Activated CD4-positive, alpha-beta T cell treated with anti-CD3 and anti-CD28 coated beads, Interleukin-2, amount 10 ng/mL, durations not matched to agents 24 days and 14 days (primary cell): ENCODE measurements around the gene TECR. TPM values are rescaled to one million over a fixed set of nuclear protein-coding genes. Genes with fewer than 3 reads are reported as not detected.
"Not testable (repeated sequence)": the region's sequence is repeated elsewhere in the genome, so short reads cannot be mapped to it uniquely, and the experiment has no call there.

Experiments
- DNase-seq: peaks from one replicate; pipeline ENCODE4 v3.0.0; 2022
- H3K27ac Mint-ChIP-seq: one replicate; pipeline ENCODE4 v1.8.0; 2022; ENCODE audit warnings: mild to moderate bottlenecking, mixed read lengths
- H3K27me3 Mint-ChIP-seq: one replicate; pipeline ENCODE4 v1.8.0; 2022; ENCODE audit warnings: mixed read lengths
- H3K36me3 Mint-ChIP-seq: one replicate; pipeline ENCODE4 v1.8.0; 2022; ENCODE audit warnings: low read depth, mild to moderate bottlenecking, mixed read lengths
- H3K4me1 Mint-ChIP-seq: one replicate; pipeline ENCODE4 v1.8.0; 2021; ENCODE audit warnings: mixed read lengths
- H3K4me3 Mint-ChIP-seq: one replicate; pipeline ENCODE4 v1.8.0; 2022; ENCODE audit warnings: mild to moderate bottlenecking, moderate library complexity, mixed read lengths
- H3K9me3 Mint-ChIP-seq: one replicate; pipeline ENCODE4 v1.8.0; 2021; ENCODE audit warnings: mixed read lengths
- intact Hi-C: fragments of 100-400 bp; cut with micrococcal nuclease; formaldehyde crosslinking; loops from one replicate; pipeline ENCODE4 v1.15.1; 2023
- total RNA-seq: library from RNA; stranded (reverse); gene quantifications from 2 replicates; pipeline ENCODE4 v1.2.3, GENCODE V29; 2022

Gene TECR
- total RNA-seq, 1 donor from 2014 or later, result 108 TPM

DNA sequence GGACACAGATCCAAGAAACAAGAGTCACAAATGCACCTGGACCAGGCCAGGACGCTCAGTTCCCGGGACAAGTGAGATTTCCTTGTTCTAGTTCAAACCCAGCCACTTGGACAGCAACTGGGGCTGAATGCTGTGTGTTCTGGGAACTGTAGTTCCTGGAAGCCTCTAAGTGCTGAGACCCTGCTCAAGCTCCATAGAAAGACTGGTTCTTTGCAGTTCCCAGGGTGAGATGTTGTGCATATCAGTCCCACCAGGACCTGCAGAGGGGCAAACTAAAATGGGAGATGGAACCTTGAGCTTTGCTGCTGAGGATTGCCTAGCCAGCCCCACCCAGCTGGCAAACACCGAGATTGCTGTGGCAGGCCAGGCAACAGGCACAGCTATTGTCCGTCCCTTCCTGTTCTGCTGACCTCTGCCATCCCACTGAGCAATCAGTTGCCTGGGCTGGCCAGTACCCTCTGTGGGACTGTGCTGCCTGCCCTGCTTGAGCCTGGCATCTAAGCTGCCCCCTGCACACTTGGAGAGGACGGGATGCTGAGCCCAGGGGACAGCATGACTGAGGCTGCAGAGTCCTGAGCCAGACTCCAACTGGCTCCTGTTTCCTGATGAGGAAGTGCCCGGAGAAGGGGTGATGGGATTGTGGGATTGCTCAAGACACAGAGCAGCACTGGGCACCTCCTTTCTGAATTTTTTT is 32.0 kb upstream of the TECR start:
- Mint-ChIP-seq H3K27ac (no peak overlapping the region), H3K4me1 (peaks cover 18% of the 10 kb centered on the region), H3K4me3 (peak overlapping the region; percentile 83), H3K27me3 (no peaks in the 10 kb centered on the region), H3K36me3 (peaks cover 7% of the 10 kb centered on the region), H3K9me3 (no peaks in the 10 kb centered on the region)
- intact Hi-C loops, result no loop called here
- no peak for DNase-seq

DNA sequence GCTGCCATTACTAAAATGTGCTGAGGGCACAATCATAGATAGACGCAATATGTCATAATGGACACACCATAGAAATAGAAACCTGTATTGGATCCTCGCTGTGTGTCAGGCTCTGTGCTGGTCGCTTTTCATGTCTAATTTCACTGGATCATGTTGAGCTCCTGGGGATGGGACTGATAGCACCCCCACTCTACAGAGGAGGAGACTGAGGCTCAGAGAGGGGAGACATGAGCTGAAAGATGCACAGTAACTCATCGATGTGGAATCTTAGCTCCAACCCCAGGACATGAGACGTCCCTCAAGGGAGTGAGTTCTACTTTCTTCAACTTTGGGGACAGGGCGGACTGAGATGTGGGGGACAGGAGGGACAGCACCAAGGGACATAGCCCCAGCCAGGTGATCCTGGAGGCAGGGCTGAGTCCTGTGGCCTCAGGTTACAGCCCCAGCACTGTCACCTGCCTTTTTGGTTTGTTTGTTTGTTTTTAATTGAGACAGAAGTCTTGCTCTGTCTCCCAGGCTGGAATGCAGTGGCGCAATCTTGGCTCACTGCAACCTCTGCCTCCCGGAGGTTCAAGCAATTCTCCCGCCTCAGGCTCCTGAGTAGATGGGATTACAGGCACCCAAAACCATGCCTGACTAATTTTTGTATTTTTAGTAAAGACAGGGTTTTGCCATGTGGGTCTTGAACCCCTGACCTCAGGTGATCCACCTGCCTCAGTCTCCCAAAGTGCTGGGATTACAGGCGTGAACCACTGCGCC is 26.9 kb upstream of the TECR start:
- H3K27ac Mint-ChIP-seq, result no peak overlapping the region
- intact Hi-C loops, result no loop called here

DNA sequence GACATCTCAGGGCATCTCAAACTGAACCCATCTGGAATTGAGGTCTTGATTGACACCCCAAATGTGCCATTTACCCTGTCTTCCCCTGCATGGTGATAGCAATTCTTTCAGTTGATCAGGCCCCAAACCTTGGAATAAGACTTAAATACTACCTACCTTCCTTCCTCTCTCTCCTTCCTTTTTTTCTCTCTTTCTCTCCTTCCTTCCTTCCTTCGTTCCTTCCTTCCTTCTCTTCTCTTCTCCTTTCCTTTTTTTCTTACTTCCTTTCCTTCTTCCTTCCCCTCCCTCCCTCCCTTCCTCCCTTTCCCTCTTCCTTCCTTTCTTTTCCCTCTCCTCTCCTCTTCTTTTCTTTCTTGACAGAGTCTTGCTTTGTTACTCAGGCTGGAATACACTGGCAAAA is 26.1 kb upstream of the TECR start:
- no peak overlapping the region for H3K4me3 Mint-ChIP-seq

More for the DNA sequence above, 26.9 kb upstream of the TECR start:
- H3K36me3 Mint-ChIP-seq, result no peaks in the 10 kb centered on the region
- H3K4me1 Mint-ChIP-seq, result peaks cover 20% of the 10 kb centered on the region
- no peaks in the 10 kb centered on the region for H3K9me3 Mint-ChIP-seq
- no peak overlapping the region for H3K4me3 Mint-ChIP-seq
- H3K27me3 Mint-ChIP-seq, result peaks cover 8% of the 10 kb centered on the region
- no peak for DNase-seq

DNA sequence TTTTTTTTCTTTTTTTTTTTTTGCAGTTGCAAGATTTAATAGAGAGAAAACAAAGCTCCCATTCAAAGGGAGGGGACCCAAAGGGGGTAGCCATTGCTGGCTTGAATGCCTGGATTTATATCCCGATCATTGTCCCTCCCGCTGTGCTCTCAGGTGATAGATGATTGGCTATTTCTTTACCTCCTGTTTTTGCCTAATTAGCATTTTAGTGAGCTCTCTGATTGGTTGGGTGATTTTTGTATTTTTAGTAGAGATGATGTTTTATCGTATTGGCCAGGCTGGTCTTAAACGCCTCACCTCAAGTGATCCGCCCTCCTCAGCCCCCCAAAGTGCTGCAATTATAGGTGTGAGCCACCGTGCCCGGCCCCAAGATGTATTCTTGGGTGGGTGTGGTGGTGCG is 24.8 kb upstream of the TECR start:
- H3K4me1 Mint-ChIP-seq, result peaks cover 32% of the 10 kb centered on the region
- H3K4me3 Mint-ChIP-seq, H3K9me3 Mint-ChIP-seq, H3K27me3 Mint-ChIP-seq, H3K27ac Mint-ChIP-seq, DNase-seq, H3K36me3 Mint-ChIP-seq, intact Hi-C loops: not testable (repeated sequence)

More for the DNA sequence above, 26.1 kb upstream of the TECR start:
- Mint-ChIP-seq H3K27me3 (peaks cover 8% of the 10 kb centered on the region), H3K27ac (no peak overlapping the region), H3K9me3 (no peaks in the 10 kb centered on the region), H3K4me1 (peaks cover 26% of the 10 kb centered on the region), H3K36me3 (no peaks in the 10 kb centered on the region)
- DNase-seq, result no peak
- intact Hi-C loops, result no loop called here

DNA sequence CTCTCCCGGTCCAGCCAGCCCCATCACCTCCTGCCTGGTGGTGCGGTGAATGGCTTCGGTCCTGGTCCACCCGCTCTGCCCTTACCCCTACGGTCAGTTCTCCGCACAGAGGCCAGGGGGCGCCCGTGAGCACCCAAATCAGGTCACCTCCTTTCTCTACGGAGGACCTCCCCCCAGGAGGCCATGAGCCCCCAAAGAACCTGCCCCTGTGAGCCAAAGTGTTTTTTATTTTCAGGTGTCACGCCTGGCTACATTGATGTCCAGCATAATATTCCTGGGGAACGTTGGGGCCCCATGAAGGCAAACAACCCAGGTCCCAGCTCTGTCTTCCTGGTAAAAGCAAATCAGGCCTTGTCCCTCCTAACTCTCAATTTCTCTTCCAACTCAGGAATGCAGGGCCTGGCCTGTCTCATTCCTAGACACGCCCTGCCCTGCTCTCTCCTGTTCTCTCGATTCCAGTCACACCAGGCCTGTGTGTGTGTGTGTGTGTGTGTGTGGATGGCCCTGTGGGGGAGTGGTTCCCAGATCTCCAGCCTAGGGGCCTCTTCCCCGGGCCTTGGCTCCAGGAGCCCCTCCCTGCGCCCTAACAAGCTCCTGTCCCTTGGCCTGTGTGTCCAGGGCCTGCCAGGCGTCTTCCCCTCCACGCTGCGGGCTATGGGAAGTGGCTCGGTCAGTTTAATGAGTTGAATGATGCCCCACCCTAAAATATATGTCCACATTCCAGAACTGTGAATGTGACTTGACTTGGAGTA is 23.7 kb upstream of the TECR start:
- peak overlapping the region; percentile 88 for H3K27ac Mint-ChIP-seq
- intact Hi-C loops, result loop anchor here (1.0 kb wide), 1 partner anchor 12 kb away; no protein-coding TSS in a partner anchor
- H3K36me3 Mint-ChIP-seq, result no peaks in the 10 kb centered on the region
- H3K27me3 Mint-ChIP-seq, result peaks cover 8% of the 10 kb centered on the region
- DNase-seq, result peak; percentile 92
- no peaks in the 10 kb centered on the region for H3K9me3 Mint-ChIP-seq
- H3K4me1 Mint-ChIP-seq, result peaks cover 37% of the 10 kb centered on the region
- H3K4me3 Mint-ChIP-seq, result peak overlapping the region; percentile 28

DNA sequence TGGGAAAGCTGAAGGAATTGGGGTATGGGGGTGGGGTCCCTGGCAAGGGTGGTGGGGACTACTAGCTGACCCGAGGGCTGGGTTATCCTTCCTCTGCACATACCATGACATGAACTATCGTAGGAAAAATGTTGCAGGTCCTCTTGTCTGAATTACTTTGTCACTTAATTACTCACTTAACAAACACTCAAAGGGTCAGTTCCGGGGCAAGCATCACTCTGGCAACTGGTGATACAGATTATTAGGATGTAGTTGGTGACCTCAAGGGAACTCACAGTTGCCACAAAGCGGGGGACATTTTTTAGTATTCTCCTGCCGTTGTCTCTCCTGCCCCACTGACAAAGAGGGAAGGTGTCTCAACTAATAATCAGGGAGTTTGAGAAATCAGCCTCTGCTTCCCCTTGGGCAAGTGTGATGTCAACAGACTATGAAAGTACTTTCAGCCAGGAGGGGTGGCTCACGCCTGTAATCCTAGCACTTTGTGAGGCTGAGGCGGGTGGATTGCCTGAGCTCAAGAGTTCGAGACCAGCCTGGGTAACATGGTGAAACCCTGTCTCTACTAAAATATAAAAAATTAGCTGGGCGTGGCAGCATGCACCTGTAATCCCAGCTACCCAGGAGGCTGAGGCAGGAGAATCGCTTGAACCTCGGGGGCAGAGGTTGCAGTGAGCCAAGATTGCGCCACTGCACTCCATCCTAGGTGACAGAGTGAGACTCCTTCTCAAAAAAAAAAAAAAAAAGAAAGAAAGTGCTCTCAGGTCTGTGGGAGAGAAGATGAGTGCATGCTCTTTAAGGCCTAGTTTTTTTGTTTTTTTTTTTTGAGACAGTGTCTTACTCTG is 21.5 kb upstream of the TECR start:
- H3K36me3 Mint-ChIP-seq, result no peaks in the 10 kb centered on the region
- peak; percentile 63 for DNase-seq
- peaks cover 8% of the 10 kb centered on the region for H3K27me3 Mint-ChIP-seq
- no peaks in the 10 kb centered on the region for H3K9me3 Mint-ChIP-seq
- intact Hi-C loops, result no loop called here
- H3K4me1 Mint-ChIP-seq, result peaks cover 46% of the 10 kb centered on the region
- H3K4me3 Mint-ChIP-seq, result peak overlapping the region; percentile 22
- H3K27ac Mint-ChIP-seq, result peak overlapping the region; percentile 88

DNA sequence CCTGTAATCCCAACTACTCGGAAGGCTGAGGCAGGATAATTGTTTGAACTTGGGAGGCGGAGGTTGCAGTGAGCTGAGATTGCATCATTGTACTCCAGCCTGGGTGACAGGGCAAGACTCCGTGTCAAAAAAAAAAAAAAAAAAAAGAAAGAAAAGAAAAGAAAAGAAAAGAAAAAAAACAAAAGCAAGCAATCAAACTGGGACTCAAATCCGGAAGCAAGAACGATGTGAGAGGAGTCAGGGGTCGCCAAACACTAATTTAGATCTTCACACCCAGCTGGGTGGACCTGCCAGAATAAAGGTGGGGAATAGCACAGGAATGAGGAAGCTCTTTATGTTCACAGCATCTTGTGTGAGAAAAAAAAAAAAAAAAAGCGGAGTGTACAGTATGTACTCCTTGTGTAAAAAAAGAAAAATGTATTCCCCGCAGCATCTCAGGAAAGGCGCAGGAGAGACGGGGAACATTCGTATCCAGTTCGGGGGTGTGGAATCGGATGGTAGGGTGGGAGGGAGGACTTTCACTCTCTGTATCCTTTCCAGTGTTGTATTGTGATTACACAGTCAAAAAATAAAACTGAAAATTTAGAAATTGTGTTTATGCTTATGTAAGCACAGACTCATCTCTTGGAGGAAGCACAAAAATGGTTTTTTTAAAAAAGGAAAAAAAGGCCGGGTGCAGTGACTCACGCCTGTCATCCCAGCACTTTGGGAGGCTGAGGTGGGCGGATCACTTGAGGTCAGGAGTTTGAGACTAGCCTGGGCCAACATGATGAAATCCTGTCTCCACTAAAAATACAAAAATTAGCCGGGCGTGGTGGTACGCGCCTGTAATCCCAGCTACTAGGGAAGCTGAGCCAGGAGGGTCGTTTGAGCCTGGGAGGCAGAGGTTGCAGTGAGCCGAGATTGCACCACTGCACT is 18.8 kb upstream of the TECR start:
- no peaks in the 10 kb centered on the region for H3K9me3 Mint-ChIP-seq
- H3K27ac Mint-ChIP-seq, result peak overlapping the region; percentile 62
- H3K4me3 Mint-ChIP-seq, result peak overlapping the region; percentile 30
- intact Hi-C loops, result no loop called here
- no peak for DNase-seq
- H3K36me3 Mint-ChIP-seq, result peaks cover 18% of the 10 kb centered on the region
- peaks cover 56% of the 10 kb centered on the region for H3K4me1 Mint-ChIP-seq
- no peaks in the 10 kb centered on the region for H3K27me3 Mint-ChIP-seq

DNA sequence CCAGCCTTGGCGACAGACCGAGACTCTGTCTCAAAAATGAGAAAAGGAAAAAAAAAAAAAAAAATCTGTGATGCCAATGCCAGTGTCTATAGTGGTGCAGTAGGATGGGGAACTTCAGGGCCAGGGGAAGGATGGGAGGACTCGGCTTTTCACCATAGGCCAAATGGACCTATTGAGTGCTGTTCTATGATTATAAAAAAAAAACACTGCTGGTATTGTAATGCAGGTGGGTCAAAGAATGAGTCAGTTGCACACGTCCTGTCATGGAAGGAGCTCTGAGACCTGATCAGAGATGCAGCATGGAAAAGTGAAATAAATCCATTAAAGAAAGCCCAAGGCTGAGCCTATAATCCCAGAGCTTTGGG is 18.2 kb upstream of the TECR start:
- Mint-ChIP-seq H3K36me3 (peaks cover 24% of the 10 kb centered on the region), H3K4me3 (no peak overlapping the region), H3K9me3 (no peaks in the 10 kb centered on the region), H3K4me1 (peaks cover 56% of the 10 kb centered on the region), H3K27ac (peak overlapping the region; percentile 38), H3K27me3 (no peaks in the 10 kb centered on the region)
- intact Hi-C loops, result no loop called here
- no peak for DNase-seq

DNA sequence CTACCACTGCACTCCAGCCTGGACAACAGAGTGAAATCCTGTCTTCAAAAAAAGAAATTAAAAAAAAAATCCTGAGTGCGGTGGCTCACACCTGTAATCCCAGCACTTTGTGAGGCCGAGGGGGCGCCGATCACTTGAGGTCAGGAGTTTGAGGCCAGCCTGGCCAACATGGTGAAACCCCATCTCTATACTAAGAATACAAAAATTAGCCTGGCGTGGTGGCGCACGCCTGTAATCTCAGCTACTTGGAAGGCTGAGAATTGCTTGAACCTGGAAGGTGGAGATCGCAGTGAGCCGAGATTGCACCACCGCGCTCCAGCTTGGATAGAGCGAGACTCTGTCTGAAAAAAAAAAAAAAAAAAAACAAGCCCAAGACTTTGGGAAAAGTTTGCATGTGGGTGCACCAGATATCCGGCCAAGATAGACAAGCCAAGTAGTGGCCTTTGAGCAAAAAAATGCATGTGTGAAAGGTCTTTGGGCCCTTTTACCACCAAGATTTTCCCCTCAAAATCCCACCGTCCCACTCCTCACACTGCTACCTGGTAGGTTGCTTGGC is 16.9 kb upstream of the TECR start:
- no peak for DNase-seq
- no peaks in the 10 kb centered on the region for H3K27me3 Mint-ChIP-seq
- H3K27ac Mint-ChIP-seq, result no peak overlapping the region
- H3K36me3 Mint-ChIP-seq, result peaks cover 36% of the 10 kb centered on the region
- H3K4me1 Mint-ChIP-seq, result peaks cover 52% of the 10 kb centered on the region
- H3K4me3 Mint-ChIP-seq, result no peak overlapping the region
- intact Hi-C loops, result no loop called here
- H3K9me3 Mint-ChIP-seq, result no peaks in the 10 kb centered on the region

DNA sequence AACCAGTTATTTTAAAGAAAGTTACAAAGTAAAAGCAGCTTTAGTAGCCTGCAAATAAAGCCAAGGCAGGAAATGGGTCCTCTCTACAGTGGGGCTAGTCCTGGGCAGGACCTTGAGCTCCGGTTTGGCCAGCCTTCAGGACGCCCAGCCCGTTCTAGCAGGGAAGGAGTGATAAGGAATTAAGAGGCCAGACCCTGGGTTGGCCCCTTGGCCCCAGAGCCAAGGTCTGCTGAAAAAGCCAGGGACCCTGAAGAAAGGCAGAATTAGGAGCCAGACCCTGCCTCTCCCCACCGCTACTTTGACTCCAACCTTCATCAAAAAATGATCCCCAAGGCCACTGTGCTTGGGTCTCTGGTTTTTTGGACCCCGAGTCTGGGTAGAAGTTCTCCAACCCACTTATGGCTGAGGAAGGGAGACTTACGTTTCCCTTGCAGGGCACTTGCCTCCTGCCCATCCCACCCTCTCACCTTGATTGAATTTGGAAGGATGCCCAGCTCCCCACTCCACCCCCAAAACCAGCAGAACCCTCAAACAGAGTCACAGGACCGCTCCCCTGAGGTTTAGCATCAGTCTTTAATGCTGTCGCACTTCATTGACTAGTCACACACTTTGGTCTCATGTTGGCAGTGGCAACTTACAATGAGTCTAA is 15.1 kb upstream of the TECR start:
- H3K27me3 Mint-ChIP-seq, result no peaks in the 10 kb centered on the region
- H3K9me3 Mint-ChIP-seq, result no peaks in the 10 kb centered on the region
- no peak overlapping the region for H3K27ac Mint-ChIP-seq
- H3K4me1 Mint-ChIP-seq, result peaks cover 50% of the 10 kb centered on the region
- peak; percentile 67 for DNase-seq
- H3K36me3 Mint-ChIP-seq, result peaks cover 44% of the 10 kb centered on the region
- intact Hi-C loops, result no loop called here
- peak overlapping the region; percentile 90 for H3K4me3 Mint-ChIP-seq

DNA sequence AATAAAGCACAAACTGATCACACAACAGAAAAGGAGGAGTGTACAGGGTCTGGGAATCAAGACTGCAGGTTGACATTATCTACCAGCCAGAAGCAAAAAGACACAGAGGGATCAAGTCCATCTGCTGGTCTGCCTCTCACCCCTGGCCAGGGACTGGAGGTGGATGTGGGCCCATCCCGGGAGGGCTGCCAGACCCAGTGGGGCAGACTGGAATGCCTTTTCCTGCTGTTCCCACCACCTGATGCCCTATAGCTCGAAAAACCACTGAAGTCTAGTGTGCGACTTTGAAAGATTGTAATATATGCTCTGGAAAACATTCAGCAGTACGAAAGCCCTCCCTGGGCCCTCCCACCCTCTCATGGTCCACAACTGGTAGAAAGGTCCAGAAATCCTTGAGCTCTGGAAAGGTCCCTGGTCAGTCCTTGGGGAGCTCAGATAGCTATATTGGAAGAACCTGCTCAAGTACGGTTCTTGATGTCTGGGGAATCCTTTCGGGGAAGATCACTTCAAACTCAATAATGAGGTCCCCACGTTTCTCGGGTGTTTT is 13.8 kb upstream of the TECR start:
- Mint-ChIP-seq H3K9me3 (no peaks in the 10 kb centered on the region), H3K4me3 (peak overlapping the region; percentile 90), H3K4me1 (peaks cover 54% of the 10 kb centered on the region), H3K36me3 (peaks cover 44% of the 10 kb centered on the region), H3K27ac (peak overlapping the region; percentile 39), H3K27me3 (no peaks in the 10 kb centered on the region)
- intact Hi-C loops, result no loop called here
- DNase-seq, result peak; percentile 71

DNA sequence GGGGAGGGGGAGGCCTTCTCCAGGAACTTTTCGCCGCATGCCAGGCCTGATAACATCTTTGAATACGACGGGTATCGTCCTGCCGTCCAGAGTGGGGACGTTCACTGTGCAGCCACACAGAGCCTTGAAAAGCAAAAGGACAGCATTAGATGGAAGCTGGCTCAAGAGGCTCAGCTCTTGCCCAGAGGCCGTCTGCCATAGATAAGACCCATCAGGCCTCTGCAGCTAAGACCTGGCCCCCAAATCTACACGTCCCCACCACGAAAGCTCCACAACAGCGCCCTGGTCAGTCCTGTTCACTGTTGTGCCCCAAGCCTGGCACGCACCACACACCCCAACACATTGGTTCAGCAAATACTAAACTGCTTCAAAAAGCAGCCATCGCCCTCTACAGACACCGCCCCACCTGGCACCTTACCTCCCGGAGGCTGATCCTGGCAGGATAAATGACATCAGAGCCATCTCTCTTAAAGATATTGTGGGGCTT is 13.3 kb upstream of the TECR start:
- H3K27ac Mint-ChIP-seq, result peak overlapping the region; percentile 45
- no peaks in the 10 kb centered on the region for H3K9me3 Mint-ChIP-seq
- H3K36me3 Mint-ChIP-seq, result peaks cover 44% of the 10 kb centered on the region
- DNase-seq, result peak; percentile 70
- H3K4me3 Mint-ChIP-seq, result peak overlapping the region; percentile 90
- H3K4me1 Mint-ChIP-seq, result peaks cover 49% of the 10 kb centered on the region
- intact Hi-C loops, result no loop called here
- no peaks in the 10 kb centered on the region for H3K27me3 Mint-ChIP-seq
